A549 (cell line): ENCODE data around the gene IGFL3. TPM values are rescaled to one million over a fixed set of nuclear protein-coding genes. Genes with fewer than 3 reads are reported as not detected.

Experiments
- ATAC-seq, 2 experiments: fragments of 200-7000 bp in 1 of 2; fragments of >200 bp in 1 of 2; cut with Nextera tagmentation in 1 of 2; cut with Tn5 transposase in 1 of 2; 3 replicates each; pipeline versions ENCODE4 v1.8.0 to v1.9.1; 2018 to 2020; ENCODE audit warnings: mild to moderate bottlenecking in 1 of 2, moderate library complexity in 1 of 2
- CTCF ChIA-PET: fragments of 300-600 bp; sonication (Branson Sonifier 250); formaldehyde crosslinking; extraction: SDS; loops from one replicate; lab custom pipeline; 2021; ENCODE audit warnings: antibody characterized with exemption, inconsistent platforms; lab: Yijun Ruan, JAX
- POLR2A ChIA-PET: fragments of 350-600 bp; formaldehyde crosslinking; extraction: SDS; loops from one replicate; lab custom pipeline; 2021; ENCODE audit warnings: antibody characterized with exemption, inconsistent platforms; lab: Yijun Ruan, JAX
- DNase-seq, 2 experiments: peaks; one replicate each; pipeline versions ENCODE4 v3.0.0 to v3.0.0-alpha.2; 2011 to 2016; ENCODE audit warnings: low read depth in 1 of 2, low spot score in 1 of 2
- FAIRE-seq: peaks from 2 replicates; lab custom pipeline; 2011; peaks lifted over from hg19 to GRCh38; lab: Jason Lieb, UNC
- H3K27ac ChIP-seq, 2 experiments: fragments of >200 bp; sonication (Bioruptor Twin); formaldehyde crosslinking; 3 replicates each; pipeline ENCODE4 v1.5.1; 2016 to 2017
- H3K4me1 ChIP-seq: fragments of >200 bp; sonication (Bioruptor Twin); formaldehyde crosslinking; 3 replicates; pipeline ENCODE4 v1.6.1; 2016
- H3K4me2 ChIP-seq: fragments of >200 bp; sonication (Bioruptor Twin); formaldehyde crosslinking; 3 replicates; pipeline ENCODE4 v1.6.1; 2016
- H3K4me3 ChIP-seq: fragments of >200 bp; sonication (Bioruptor Twin); formaldehyde crosslinking; 3 replicates; pipeline ENCODE4 v1.5.1; 2016
- H3K9me3 ChIP-seq: fragments of >200 bp; sonication (Bioruptor Twin); formaldehyde crosslinking; 3 replicates; pipeline ENCODE4 v1.6.1; 2016
- CBX2 ChIP-seq: fragments of 200-600 bp; sonication (generic); IDR thresholded peaks from 2 replicates; pipeline ENCODE4 v1.6.1; 2016; ENCODE audit warnings: low read depth, mild to moderate bottlenecking, borderline replicate concordance
- EHMT2 ChIP-seq: fragments of 200-600 bp; sonication (generic); IDR thresholded peaks from 2 replicates; pipeline ENCODE4 v1.6.1; 2016; ENCODE audit warnings: antibody characterized with exemption, low read depth, mild to moderate bottlenecking, moderate library complexity
- ELK1 ChIP-seq: fragments of 150-350 bp; IDR thresholded peaks from 2 replicates; pipeline ENCODE4 v1.6.1; 2014; ENCODE audit warnings: low read depth, mild to moderate bottlenecking, low read length
- EP300 ChIP-seq, 2 experiments: fragments of >200 bp; sonication (Bioruptor Twin); formaldehyde crosslinking; IDR thresholded peaks; 2 replicates in 1 of 2; 3 replicates in 1 of 2; pipeline ENCODE4 v1.6.1; 2016 to 2017
- FOSL2 ChIP-seq, 2 experiments: fragments of 450-650 bp in 1 of 2; fragments of >200 bp in 1 of 2; sonication (Bioruptor Twin) in 1 of 2; formaldehyde crosslinking; IDR thresholded peaks; 2 replicates each; pipeline versions ENCODE4 v1.5.0 to v1.6.1; 2016 to 2020; ENCODE audit warnings: mild to moderate bottlenecking in 1 of 2, moderate library complexity in 1 of 2
- GATA3 ChIP-seq: IDR thresholded peaks from 2 replicates; pipeline ENCODE4 v1.6.1; 2012; ENCODE audit warnings: borderline replicate concordance
- HDAC2 ChIP-seq: fragments of 200-600 bp; sonication (generic); IDR thresholded peaks from 2 replicates; pipeline ENCODE4 v1.6.1; 2016
- HOXB13 ChIP-seq: fragments of 250-450 bp; sonication (Bioruptor Pico); IDR thresholded peaks from 2 replicates; pipeline ENCODE4 v1.5.0; 2020; ENCODE audit warnings: low read depth, mild to moderate bottlenecking, moderate library complexity
- JUN ChIP-seq, 2 experiments: fragments of >200 bp; sonication (Bioruptor Twin); formaldehyde crosslinking; IDR thresholded peaks; 2 replicates in 1 of 2; 3 replicates in 1 of 2; pipeline ENCODE4 v1.6.1; 2016 to 2017
- JUNB ChIP-seq: fragments of >200 bp; sonication (Bioruptor Twin); formaldehyde crosslinking; IDR thresholded peaks from 2 replicates; pipeline ENCODE4 v1.6.1; 2016
- KDM5A ChIP-seq: fragments of 200-600 bp; sonication (generic); IDR thresholded peaks from 2 replicates; pipeline ENCODE4 v1.6.1; 2016; ENCODE audit warnings: antibody characterized with exemption, mild to moderate bottlenecking
- MAFK ChIP-seq: fragments of 450-650 bp; IDR thresholded peaks from 2 replicates; pipeline ENCODE4 v1.6.1; 2014; ENCODE audit not compliant: partially characterized antibody
- MYC ChIP-seq: IDR thresholded peaks from 2 replicates; pipeline ENCODE4 v1.6.1; 2012; ENCODE audit warnings: mild to moderate bottlenecking, inconsistent platforms, low read length, improper control_type of control experiment, borderline replicate concordance
- NFE2L2 ChIP-seq: fragments of 150-350 bp; conservative IDR thresholded peaks from 2 replicates; pipeline ENCODE4 v1.6.1; 2014; ENCODE audit warnings: low read length
- NPAS2 ChIP-seq: fragments of 250-450 bp; sonication (Bioruptor Pico); IDR thresholded peaks from 2 replicates; pipeline ENCODE4 v1.8.0; 2022; ENCODE audit warnings: mild to moderate bottlenecking, moderate library complexity, borderline replicate concordance
- PHF8 ChIP-seq: fragments of 200-600 bp; sonication (generic); IDR thresholded peaks from 2 replicates; pipeline ENCODE4 v1.6.1; 2016; ENCODE audit warnings: low read depth, mild to moderate bottlenecking, antibody characterized with exemption, moderate library complexity, borderline replicate concordance
- POLR2A ChIP-seq: IDR thresholded peaks from 2 replicates; pipeline ENCODE4 v1.6.1; 2012; ENCODE audit warnings: mild to moderate bottlenecking, low read length
- POLR2AphosphoS2 ChIP-seq: conservative IDR thresholded peaks from 2 replicates; pipeline ENCODE4 v1.6.1; 2012; ENCODE audit warnings: low read length, improper control_type of control experiment, inconsistent platforms
- RAD21 ChIP-seq, 2 experiments: fragments of >200 bp in 1 of 2; sonication (Bioruptor Twin) in 1 of 2; formaldehyde crosslinking in 1 of 2; IDR thresholded peaks in 1 of 2; conservative IDR thresholded peaks in 1 of 2; 2 replicates in 1 of 2; 3 replicates in 1 of 2; pipeline ENCODE4 v1.6.1; 2012 to 2018; ENCODE audit warnings: inconsistent platforms in 1 of 2
- RCOR1 ChIP-seq: fragments of 150-350 bp; IDR thresholded peaks from 2 replicates; pipeline ENCODE4 v1.6.1; 2014; ENCODE audit warnings: antibody characterized with exemption, low read length, low read depth
- RNF2 ChIP-seq: fragments of 200-600 bp; sonication (generic); IDR thresholded peaks from 2 replicates; pipeline ENCODE4 v1.6.1; 2016; ENCODE audit warnings: low read depth, mild to moderate bottlenecking, antibody characterized with exemption, moderate library complexity, borderline replicate concordance
- SMC3 ChIP-seq: fragments of >200 bp; sonication (Bioruptor Twin); formaldehyde crosslinking; IDR thresholded peaks from 3 replicates; pipeline ENCODE4 v1.6.1; 2018; ENCODE audit warnings: inconsistent platforms
- TFCP2L1 ChIP-seq: fragments of 250-450 bp; sonication (Bioruptor Pico); IDR thresholded peaks from 2 replicates; pipeline ENCODE4 v1.5.0; 2021; ENCODE audit warnings: mild to moderate bottlenecking
- ZC3H11A ChIP-seq: fragments of 450-650 bp; IDR thresholded peaks from 2 replicates; pipeline ENCODE4 v1.6.1; 2014; ENCODE audit warnings: antibody characterized with exemption, mild to moderate bottlenecking
- WGBS: methylation state at CpG from one replicate; pipeline ENCODE4 v1.1.6; 2017; ENCODE audit errors: missing lambda C conversion rate; 5-methylcytosine and 5-hydroxymethylcytosine counted together
- polyA plus RNA-seq, 4 experiments: library from polyadenylated mRNA; depleted of rRNA in 3 of 4; stranded (reverse); fragments of >200 nt; fragmentation: RNase III in 1 of 4; extraction: RNeasy Plus Mini Kit Qiagen cat#74134 plus additional on column Dnase treatment in 1 of 4; gene quantifications; 2 replicates in 3 of 4; 3 replicates in 1 of 4; pipeline ENCODE4 v1.2.3, GENCODE V29; 2011 to 2017
- TF ChIP-seq, protein P1 (sequence below): fragments of 200-600 bp; sonication (generic); IDR thresholded peaks from 2 replicates; pipeline ENCODE4 v1.6.1; 2016; ENCODE audit warnings: antibody characterized with exemption, mild to moderate bottlenecking, moderate library complexity
- TF ChIP-seq, protein P2 (sequence below): fragments of >200 bp; sonication (Bioruptor Twin); formaldehyde crosslinking; IDR thresholded peaks from 2 replicates; pipeline ENCODE4 v1.6.1; 2016
- TF ChIP-seq, protein P3 (sequence below): IDR thresholded peaks from 2 replicates; pipeline ENCODE4 v1.6.1; 2012
- TF ChIP-seq, protein P4 (sequence below): fragments of 250-450 bp; sonication (Bioruptor Pico); IDR thresholded peaks from 2 replicates; pipeline ENCODE4 v1.5.0; 2020; ENCODE audit warnings: low read depth, mild to moderate bottlenecking, moderate library complexity
- TF ChIP-seq, protein P5 (sequence below): IDR thresholded peaks from 2 replicates; pipeline ENCODE4 v1.6.1; 2012

Gene IGFL3
- polyA plus RNA-seq, 2 of the 4 experiments (the other 2 are of a cell fraction): 1.1 TPM; not detected in 1

DNA sequence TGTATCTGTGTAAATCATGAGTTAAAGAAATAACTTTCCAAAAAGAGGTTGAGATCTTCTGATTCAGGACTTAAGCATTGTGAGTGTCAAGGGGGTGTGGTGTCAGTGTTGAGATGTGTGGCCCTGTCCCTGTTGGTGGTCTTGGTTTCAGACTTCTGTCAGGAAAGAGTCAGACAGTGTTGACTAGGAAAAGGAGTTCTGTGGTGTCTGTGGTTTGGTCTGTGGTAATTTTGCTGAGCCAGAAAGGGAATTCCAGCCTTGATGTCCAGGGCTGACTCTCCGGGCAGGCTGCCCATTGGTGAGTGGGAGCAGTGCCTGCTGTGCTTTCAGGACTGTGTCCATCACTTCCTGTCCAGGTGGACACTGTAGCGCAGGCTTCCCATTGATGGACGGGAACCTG is 43.9 kb downstream of the IGFL3 start:
- 62% methylated on average over 3 of the region's 3 CpGs for WGBS
- Histone ChIP-seq H3K4me1 (peaks cover 42% of the 10 kb centered on the region), H3K9me3 (peaks cover 10% of the 10 kb centered on the region; the same call in 2 of the 3 replicates), H3K4me3 (no peak overlapping the region), H3K4me2 (peak overlapping the region; percentile 10; the same call in 1 of the 3 replicates), H3K27ac (peak overlapping the region in 1 of 2 experiments; percentile 69; a peak in 4 of 6 replicates)
- no peak for TF ChIP-seq NFE2L2
- no peak for TF ChIP-seq EHMT2
- TF ChIP-seq, protein P1, sequence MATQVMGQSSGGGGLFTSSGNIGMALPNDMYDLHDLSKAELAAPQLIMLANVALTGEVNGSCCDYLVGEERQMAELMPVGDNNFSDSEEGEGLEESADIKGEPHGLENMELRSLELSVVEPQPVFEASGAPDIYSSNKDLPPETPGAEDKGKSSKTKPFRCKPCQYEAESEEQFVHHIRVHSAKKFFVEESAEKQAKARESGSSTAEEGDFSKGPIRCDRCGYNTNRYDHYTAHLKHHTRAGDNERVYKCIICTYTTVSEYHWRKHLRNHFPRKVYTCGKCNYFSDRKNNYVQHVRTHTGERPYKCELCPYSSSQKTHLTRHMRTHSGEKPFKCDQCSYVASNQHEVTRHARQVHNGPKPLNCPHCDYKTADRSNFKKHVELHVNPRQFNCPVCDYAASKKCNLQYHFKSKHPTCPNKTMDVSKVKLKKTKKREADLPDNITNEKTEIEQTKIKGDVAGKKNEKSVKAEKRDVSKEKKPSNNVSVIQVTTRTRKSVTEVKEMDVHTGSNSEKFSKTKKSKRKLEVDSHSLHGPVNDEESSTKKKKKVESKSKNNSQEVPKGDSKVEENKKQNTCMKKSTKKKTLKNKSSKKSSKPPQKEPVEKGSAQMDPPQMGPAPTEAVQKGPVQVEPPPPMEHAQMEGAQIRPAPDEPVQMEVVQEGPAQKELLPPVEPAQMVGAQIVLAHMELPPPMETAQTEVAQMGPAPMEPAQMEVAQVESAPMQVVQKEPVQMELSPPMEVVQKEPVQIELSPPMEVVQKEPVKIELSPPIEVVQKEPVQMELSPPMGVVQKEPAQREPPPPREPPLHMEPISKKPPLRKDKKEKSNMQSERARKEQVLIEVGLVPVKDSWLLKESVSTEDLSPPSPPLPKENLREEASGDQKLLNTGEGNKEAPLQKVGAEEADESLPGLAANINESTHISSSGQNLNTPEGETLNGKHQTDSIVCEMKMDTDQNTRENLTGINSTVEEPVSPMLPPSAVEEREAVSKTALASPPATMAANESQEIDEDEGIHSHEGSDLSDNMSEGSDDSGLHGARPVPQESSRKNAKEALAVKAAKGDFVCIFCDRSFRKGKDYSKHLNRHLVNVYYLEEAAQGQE: no peak
- no peak for TF ChIP-seq MYC
- TF ChIP-seq ZC3H11A: no peak
- TF ChIP-seq, protein P2, sequence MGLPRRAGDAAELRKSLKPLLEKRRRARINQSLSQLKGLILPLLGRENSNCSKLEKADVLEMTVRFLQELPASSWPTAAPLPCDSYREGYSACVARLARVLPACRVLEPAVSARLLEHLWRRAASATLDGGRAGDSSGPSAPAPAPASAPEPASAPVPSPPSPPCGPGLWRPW: no peak
- 0 out of 5 replicates have a peak, but pooled peaks of 1 of the 2 experiments have one; percentile 13 for TF ChIP-seq RAD21 (conservative IDR thresholded peaks at IDR 0.05 in 1 of 2, IDR thresholded peaks at IDR 0.05 in 1 of 2)
- no peak for TF ChIP-seq RNF2
- TF ChIP-seq EP300 (IDR thresholded peaks at IDR 0.05): peak; percentile 68 to 92; a peak in 4 of 5 replicates
- no peak for TF ChIP-seq HOXB13
- TF ChIP-seq POLR2AphosphoS2: no peak
- TF ChIP-seq, protein P3, sequence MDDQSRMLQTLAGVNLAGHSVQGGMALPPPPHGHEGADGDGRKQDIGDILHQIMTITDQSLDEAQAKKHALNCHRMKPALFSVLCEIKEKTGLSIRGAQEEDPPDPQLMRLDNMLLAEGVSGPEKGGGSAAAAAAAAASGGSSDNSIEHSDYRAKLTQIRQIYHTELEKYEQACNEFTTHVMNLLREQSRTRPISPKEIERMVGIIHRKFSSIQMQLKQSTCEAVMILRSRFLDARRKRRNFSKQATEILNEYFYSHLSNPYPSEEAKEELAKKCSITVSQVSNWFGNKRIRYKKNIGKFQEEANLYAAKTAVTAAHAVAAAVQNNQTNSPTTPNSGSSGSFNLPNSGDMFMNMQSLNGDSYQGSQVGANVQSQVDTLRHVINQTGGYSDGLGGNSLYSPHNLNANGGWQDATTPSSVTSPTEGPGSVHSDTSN: no peak
- peak in 1 of 2 experiments; percentile 81; a peak in 3 of 5 replicates for TF ChIP-seq JUN (IDR thresholded peaks at IDR 0.05)
- no peak for TF ChIP-seq NPAS2
- TF ChIP-seq, protein P4, sequence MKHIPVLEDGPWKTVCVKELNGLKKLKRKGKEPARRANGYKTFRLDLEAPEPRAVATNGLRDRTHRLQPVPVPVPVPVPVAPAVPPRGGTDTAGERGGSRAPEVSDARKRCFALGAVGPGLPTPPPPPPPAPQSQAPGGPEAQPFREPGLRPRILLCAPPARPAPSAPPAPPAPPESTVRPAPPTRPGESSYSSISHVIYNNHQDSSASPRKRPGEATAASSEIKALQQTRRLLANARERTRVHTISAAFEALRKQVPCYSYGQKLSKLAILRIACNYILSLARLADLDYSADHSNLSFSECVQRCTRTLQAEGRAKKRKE (CRISPR knock-in tag): no peak
- TF ChIP-seq FOSL2 (IDR thresholded peaks at IDR 0.05): 0 out of 2 replicates have a peak, but pooled peaks have one; percentile 21
- TF ChIP-seq FOSL2 (CRISPR knock-in tag; IDR thresholded peaks at IDR 0.05): no peak
- TF ChIP-seq GATA3: peak; percentile 65; the same call in 1 of the 2 replicates
- no peak for TF ChIP-seq RCOR1
- no peak for TF ChIP-seq PHF8
- TF ChIP-seq ELK1: no peak
- TF ChIP-seq JUNB: peak; percentile 84
- no peak for TF ChIP-seq HDAC2
- no peak for TF ChIP-seq TFCP2L1 (CRISPR knock-in tag)
- TF ChIP-seq MAFK: peak; percentile 75
- peak; percentile 28; the same call in 1 of the 3 replicates for TF ChIP-seq SMC3
- TF ChIP-seq, protein P5, sequence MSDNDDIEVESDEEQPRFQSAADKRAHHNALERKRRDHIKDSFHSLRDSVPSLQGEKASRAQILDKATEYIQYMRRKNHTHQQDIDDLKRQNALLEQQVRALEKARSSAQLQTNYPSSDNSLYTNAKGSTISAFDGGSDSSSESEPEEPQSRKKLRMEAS: peak; percentile 19; the same call in 1 of the 2 replicates
- no peak for TF ChIP-seq KDM5A
- TF ChIP-seq CBX2: no peak
- no peak for TF ChIP-seq POLR2A
- CTCF ChIA-PET: interaction anchor here (0.6 to 19.9 kb wide), 19 partner anchors 8 to 433 kb away, joined by 3 to 1009 read pairs (median 29); partner anchors contain the start of genes IGFL2, IGFL4 and PGLYRP1
- DNase-seq (peak in 1 of 2 experiments; percentile 65), FAIRE-seq (peak; percentile 98), ATAC-seq (peak in 1 of 2 experiments; percentile 9; a peak in 3 of 6 replicates)
- POLR2A ChIA-PET: no interaction called here
